Measurements from ENCODE around the gene TIPIN. TPM values are rescaled to one million over a fixed set of nuclear protein-coding genes. Genes with fewer than 3 reads are reported as not detected.

The TIPIN gene
- total RNA-seq, 4 donors from 2014 or later = 0.77 to 15.0 (median 8.7) TPM

GRCh38 chr15:66291816-66292570, 64.5 kb downstream of the TIPIN start:
- H3K9me3 ChIP-seq = no peaks in the 10 kb centered on the region
- intact Hi-C loops (cut with DNase I; ENCODE audit: low total_unique reads) = no loop called here
- TF ChIP-seq CTCF (IDR thresholded peaks at IDR 0.05) = no peak
- TF ChIP-seq POLR2A (IDR thresholded peaks at IDR 0.05) = no peak
- DNase-seq = no peak
- peak overlapping the region in 1 of 2 donors; percentile 78 for H3K4me3 ChIP-seq
- no peaks in the 10 kb centered on the region for H3K27me3 ChIP-seq
- H3K27ac ChIP-seq = peak overlapping the region; percentile 90 to 94
- H3K36me3 ChIP-seq = no peaks in the 10 kb centered on the region
- peaks cover 0 to 21% of the 10 kb centered on the region in 2 donors for H3K4me1 ChIP-seq

- H3K27me3 ChIP-seq = no peaks in the 10 kb centered on the region
- H3K4me3 ChIP-seq = no peak overlapping the region
- H3K36me3 ChIP-seq = no peaks in the 10 kb centered on the region
- H3K9me3 ChIP-seq = no peaks in the 10 kb centered on the region
- H3K4me1 ChIP-seq = peaks cover 0 to 17% of the 10 kb centered on the region in 2 donors
- intact Hi-C loops (cut with DNase I; ENCODE audit: low total_unique reads) = no loop called here
- H3K27ac ChIP-seq = no peak overlapping the region
- no peak for DNase-seq
- TF ChIP-seq CTCF (IDR thresholded peaks at IDR 0.05) (no peak), POLR2A (IDR thresholded peaks at IDR 0.05) (no peak)
Observed at GRCh38 chr15:66290518-66290917, 66.0 kb downstream of the TIPIN start.

- Histone ChIP-seq H3K9me3 (no peaks in the 10 kb centered on the region), H3K36me3 (no peaks in the 10 kb centered on the region), H3K27me3 (no peaks in the 10 kb centered on the region), H3K27ac (no peak overlapping the region), H3K4me3 (no peak overlapping the region), H3K4me1 (peaks cover 0 to 12% of the 10 kb centered on the region in 2 donors)
- intact Hi-C loops (cut with DNase I; ENCODE audit: low total_unique reads) = no loop called here
- TF ChIP-seq POLR2A (IDR thresholded peaks at IDR 0.05) = no peak
- no peak for TF ChIP-seq CTCF (IDR thresholded peaks at IDR 0.05)
- no peak for DNase-seq
Observed at GRCh38 chr15:66290007-66290406, 66.5 kb downstream of the TIPIN start.

GRCh38 chr15:66288551-66289185, 67.8 kb downstream of the TIPIN start:
- no peaks in the 10 kb centered on the region for H3K27me3 ChIP-seq
- no peak overlapping the region for H3K4me3 ChIP-seq
- intact Hi-C loops (cut with DNase I; ENCODE audit: low total_unique reads) = no loop called here
- H3K4me1 ChIP-seq = peaks cover 0 to 6% of the 10 kb centered on the region in 2 donors
- no peak for DNase-seq
- H3K27ac ChIP-seq = no peak overlapping the region
- H3K9me3 ChIP-seq = no peaks in the 10 kb centered on the region
- no peaks in the 10 kb centered on the region for H3K36me3 ChIP-seq
- TF ChIP-seq CTCF (IDR thresholded peaks at IDR 0.05) (no peak), POLR2A (IDR thresholded peaks at IDR 0.05) (no peak)

- Histone ChIP-seq H3K27me3 (no peaks in the 10 kb centered on the region), H3K27ac (no peak overlapping the region), H3K9me3 (no peaks in the 10 kb centered on the region), H3K36me3 (no peaks in the 10 kb centered on the region), H3K4me1 (peaks cover 0 to 6% of the 10 kb centered on the region in 2 donors), H3K4me3 (no peak overlapping the region)
- no peak for TF ChIP-seq CTCF (IDR thresholded peaks at IDR 0.05)
- TF ChIP-seq POLR2A (IDR thresholded peaks at IDR 0.05) = no peak
- intact Hi-C loops (cut with DNase I; ENCODE audit: low total_unique reads) = no loop called here
- DNase-seq = no peak
Observed at GRCh38 chr15:66288093-66288492, 68.4 kb downstream of the TIPIN start.
